Measurements from ENCODE around the gene ZPLD1.

The ZPLD1 gene

DNA sequence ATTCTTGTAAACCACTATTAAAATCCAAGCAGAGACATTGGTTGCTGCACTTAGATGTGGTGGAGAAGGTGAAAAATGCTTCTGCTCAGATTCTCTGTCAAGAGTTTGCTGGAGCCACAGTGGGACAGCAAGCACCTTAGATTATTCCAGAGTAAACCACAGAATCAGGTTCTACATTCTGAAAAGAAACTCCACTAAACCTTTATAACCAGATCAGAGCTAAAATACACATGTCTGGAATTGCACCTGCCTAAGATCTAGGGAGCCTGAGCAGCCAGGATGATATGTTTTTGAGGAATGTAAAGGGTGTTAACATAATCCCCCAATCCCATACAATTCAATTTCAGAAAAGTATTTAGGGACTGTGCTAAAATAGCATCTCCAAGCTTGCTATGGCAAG, at the start of gene ZPLD1:
ZPLD1 (plus strand) TSS at position 301 of the 400 bp plus-strand sequence. CDS start 3,473 bp downstream, outside the sequence.
- DNase-seq: no peak

DNA sequence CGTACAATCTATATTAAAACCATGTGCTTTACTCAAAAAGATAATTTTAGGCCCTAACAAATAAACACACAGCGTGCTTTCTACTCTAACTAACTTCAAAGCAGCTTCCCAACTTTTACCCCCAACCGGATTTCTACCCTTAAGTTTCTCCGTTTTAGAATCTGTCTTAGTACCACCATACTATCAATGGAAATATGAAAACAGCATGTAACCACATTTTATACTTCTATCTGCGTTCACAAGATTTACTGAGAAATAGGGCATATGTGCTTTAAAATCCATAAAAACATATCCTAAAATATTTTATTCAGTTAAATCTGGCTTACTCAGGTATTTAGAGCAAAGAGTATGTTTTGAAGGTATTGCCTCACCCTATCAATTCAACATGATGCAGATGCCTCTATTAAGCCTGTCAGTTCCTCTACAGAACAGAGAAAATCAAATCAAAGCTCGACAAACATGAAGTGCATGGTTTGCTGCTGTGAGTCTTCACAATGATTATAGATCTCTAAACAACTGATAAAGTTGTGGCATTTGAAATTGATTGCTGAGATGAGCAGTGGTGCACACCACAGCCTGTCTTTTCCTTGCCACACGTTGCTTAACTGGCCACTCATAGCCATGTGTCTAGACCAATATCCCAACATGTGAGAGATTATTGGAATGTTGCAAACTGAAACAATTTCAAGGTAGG, 44.5 kb upstream of the ZPLD1 start:
- no peak for DNase-seq

DNA sequence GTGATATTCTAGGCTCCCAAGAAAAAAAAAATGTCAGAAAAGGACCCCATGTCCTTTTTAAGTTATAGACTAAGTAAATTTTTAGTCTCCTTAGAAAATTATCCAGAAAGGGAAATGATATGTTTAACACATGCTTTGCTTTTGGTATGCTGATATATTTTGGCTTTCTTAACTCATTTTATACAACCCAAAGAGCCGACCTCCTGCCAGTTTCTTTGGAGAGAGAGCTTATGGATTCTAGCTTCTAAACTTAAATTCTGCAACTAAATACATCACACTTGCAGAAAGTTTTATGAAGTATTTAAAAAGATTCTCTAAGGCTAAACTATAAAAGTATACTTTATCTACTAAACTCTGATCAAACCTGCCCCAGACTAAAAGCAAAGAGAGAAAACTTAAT, 43.9 kb upstream of the ZPLD1 start:
- DNase-seq: no peak

DNA sequence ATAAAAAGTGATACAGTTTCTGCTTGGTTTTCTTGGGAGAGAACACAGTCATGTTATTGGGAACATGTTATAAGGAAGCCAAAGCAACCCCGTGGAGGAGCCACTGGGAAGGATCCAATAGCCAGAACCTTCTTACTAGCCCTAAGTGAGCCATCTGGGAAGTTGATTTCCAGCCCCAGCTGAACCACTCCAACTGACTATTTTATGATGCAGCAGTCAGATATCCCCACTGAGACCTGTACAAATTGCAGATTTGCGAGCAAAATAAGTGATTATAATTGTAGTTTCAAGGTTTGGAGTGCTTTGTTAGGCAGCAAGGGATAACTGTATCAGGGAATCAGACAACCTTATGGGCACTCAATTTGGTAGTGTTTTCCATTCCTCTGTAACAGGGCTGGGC, 43.3 kb upstream of the ZPLD1 start:
- no peak for DNase-seq

DNA sequence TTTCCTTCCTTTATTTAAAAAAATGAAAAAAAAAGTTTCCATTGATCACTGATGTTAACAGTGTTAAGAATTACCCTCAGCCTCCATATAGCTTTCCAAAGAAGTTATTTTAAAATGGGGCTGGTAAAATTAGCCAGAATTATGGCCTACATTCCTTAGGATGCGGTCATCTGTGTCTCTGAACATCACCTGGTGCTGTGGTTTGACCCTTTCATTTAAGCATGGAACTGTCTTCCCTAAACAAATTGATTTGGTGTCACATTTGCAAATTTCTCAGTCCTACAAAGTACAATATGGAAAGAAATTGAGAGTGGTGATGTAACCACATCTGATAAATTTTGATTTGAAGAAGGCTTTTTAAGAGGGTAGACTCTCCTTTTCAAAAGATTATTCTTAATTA, 40.3 kb upstream of the ZPLD1 start:
- DNase-seq: no peak

DNA sequence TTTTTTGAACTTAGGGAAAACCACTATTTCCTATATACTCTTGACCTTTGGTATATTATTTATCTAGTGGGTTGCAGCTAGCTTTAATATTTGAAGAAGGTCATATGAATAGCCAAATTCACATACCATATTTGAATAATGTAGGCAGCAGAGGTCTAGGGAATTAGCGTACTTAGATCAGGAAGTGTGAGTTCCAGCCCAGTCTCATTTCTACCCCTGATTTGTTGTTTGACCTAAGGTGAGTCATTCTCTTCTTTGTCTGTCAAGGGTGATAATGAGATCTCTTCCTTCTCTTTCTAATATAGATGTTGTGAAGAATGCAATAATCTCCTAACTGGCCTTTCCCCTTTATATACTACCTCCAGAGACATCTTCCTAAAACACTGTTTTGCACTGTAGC, 36.6 kb upstream of the ZPLD1 start:
- no peak for DNase-seq

DNA sequence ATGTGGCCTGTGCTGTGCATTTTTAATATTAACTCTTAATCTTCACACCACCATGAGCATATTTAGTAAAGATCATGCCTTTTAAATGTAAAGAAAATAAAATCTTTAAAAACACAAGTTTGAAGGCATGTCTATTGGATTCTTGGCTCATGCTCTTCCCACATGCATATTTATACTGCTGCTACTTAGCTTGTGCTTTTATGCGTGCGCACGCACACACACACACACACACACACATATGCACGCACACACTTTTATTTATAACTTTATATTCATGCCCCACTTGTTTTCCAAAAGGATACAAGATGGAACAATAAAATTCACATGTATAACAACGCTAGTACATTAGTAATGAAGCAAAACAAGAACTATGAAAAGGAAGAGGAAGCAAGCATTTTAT, 36.1 kb upstream of the ZPLD1 start:
- DNase-seq: no peak

DNA sequence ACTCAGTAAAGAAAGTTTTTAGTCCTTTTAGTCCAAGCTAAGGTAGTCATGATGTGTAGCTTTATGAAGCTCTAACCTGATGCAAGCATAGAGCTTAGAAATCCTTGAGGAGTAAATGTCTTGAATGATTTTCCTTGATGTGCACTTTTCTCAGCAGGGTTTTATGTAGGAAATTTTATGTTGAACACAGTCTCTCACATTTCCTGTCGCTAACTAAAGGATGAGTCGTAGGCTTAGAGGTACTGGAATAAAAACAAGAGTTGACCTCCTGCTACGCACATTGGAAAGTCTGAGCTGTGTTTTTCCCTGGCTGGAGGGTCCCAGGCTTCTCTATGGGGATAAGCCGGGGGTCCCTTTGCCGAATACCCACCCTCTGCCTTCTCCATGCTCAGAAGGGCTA, 34.7 kb upstream of the ZPLD1 start:
- DNase-seq: no peak

DNA sequence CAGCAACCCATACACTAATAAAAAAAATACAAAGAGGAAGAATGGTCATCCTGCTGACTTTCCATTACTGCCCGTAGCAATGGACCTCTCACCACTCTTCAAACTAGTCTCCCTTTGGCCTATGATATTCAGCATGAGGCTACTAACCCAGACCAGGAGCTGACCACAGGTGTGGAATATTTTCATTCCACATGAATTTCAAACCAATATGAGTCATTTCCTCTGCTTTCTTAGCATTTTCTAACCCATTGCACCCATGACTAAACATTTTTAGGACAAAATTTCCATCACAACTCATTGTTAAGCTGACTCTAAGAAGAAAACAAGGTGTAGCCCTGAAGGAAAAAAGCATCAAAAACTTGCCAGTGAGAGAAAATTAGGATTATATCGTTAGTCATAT, 34.0 kb upstream of the ZPLD1 start:
- no peak for DNase-seq

DNA sequence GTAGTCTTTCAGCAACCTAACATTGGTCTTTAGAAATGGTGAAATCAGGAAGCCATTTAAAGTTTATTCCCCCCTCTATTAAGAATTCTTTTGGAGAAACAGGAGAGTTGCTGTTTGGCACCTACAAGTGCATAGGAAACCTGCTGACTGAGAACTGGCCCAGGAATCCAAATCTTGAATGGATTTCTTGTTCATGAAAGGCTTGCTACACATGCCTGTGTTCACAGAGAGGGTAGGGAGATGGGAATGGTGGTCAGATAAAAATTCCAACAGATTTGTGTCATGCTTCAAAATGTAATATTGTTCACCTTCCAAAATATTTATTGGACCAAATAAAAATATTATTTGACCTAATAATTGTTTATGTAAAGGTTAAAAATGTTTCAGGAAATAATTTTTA, 24.2 kb upstream of the ZPLD1 start:
- DNase-seq: no peak

DNA sequence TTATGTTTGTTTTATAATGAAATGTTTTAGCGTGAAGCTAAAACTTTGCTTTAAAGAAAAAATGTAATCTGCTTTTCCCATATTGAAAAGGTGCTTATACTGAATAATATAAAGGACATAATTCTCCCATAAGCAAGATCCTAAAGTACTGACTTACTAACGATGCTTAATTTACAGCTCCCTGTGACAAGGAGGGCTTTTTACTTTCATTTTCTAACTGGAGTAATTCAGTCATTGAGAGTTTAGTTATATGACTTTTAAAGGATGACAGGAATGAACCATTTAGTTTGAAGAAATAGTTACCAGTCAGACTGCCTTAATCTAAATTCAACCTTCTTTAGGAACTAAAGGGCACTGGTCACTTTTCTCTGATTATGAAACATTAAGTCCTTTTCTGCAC, 19.3 kb upstream of the ZPLD1 start:
- no peak for DNase-seq

DNA sequence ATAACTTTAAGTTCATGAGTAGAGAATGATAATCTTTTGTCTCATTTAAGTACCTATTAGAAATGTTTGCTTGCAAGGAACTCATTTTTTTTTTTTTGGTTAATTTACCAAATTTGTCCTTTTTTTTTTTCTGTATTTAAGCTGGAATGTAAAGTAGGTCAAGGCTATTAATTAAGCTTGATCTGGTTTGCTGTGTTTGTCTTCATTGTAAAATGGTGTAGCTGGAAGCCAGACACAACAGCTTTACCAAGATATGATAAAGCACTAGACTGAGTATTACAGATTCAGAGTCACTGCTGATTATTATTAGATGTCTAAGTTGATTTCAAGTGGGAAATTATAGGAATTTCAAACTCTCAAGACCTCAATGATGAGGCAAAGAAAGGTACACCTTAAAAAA, 15.0 kb upstream of the ZPLD1 start:
- DNase-seq: no peak

DNA sequence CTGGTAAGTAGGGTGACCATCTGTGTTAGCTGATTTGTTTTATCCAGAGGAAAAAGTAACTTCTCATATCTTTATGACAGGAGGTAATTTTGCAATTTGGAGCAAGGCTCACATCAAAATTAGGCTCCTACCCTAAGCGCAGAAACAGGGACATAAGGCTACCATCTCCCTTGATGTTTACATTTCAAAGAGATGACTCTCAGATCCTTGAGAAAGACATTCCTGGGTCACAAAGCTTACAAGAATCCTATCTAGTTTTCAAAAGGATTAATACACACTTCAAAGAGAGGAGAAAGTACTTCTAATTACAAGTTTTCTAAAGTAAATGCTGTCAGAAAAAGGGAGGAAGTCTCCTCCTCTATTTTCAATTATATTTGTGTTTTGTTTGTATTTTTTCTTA, 7.0 kb downstream of the ZPLD1 start:
- DNase-seq: no peak

DNA sequence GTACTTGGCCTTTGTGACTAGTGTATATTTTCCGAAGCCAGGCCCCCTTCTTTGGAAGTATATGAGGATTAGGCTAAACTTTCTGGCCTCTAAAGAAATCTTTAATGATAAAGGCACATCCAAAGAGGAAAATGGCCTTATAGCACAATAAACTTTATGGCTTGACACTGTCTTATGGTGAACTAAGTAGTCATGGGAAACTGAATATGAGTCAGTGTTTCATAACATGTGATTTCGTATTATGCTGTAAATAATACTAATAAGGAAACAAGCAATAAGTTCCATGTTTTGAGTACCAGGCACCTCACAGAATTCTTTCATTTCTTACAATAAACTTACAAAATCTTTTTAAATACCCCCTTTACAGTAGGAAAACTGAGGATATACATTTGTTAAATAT, 8.2 kb downstream of the ZPLD1 start:
- DNase-seq: no peak

DNA sequence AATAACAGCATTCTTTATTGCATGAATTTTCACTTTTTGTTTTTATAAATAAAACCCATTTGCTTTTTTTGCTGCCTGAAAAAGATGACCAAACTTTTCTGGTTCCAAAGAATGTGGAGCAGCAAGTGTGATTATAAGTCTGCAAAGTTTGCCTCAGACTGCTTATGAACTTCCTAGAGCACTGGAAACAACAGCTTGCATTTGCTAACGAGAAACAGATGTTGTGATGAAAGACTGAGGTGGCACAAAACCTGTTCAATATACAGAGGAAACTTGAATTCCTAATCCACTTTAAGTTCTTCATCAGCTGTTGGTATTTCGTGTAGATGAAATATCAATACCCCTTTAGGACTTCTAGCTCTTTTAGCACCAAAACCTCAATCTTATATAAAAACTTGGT, 9.3 kb downstream of the ZPLD1 start:
- DNase-seq: no peak

DNA sequence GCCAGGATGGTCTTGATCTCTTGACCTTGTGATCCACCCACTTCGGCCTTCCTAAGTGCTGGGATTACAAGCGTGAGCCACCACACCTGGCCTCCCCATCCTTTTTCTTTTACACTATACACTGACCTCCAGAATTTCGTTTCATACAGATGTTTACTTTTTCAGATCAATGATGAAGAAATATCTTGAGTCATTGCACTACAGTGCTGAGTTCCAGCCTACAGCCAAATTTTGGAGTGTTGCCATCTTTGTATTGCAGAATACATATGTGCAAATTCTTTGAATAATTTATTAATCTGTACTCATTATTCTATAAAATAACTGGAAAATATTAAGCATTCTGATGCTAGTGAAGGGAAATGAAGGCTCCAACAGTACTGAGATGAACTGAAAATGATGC, 12.5 kb downstream of the ZPLD1 start:
- DNase-seq: no peak

DNA sequence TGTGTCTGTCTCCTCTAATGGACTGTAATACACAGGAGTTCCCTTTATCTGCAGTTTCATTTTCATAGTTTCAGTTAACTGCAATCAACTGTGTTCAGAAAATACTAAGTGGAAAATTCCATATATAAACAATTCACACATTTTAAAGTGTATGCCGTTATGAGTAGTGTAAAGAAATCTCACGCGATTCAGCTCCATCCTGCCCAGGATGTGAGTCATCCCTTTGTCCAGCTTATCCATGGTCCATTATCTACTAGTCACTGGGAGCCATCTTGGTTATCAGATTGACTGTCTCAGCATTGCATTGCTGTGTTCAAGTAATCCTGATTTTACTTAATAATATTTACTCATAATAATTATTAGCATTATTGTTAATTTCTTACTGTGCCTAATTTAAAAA, 14.5 kb downstream of the ZPLD1 start:
- DNase-seq: no peak

DNA sequence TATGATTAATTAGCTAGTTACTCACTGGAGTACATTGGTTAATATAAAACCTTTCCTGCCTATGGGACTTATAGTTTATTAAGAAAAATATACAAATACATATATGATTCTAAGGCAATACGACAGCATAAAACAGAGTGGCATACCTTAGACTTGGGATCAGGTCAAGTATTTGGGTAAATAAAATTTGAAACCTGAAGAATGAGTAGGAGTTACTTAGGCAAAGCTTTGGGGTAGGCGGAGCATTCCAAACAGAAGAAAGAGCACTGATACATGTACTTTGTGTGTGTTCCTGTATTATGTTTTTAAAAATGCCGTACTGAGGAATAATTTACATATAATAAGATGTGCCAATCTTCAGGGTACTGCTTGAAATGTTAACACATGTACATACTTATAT, 15.1 kb downstream of the ZPLD1 start:
- DNase-seq: no peak

DNA sequence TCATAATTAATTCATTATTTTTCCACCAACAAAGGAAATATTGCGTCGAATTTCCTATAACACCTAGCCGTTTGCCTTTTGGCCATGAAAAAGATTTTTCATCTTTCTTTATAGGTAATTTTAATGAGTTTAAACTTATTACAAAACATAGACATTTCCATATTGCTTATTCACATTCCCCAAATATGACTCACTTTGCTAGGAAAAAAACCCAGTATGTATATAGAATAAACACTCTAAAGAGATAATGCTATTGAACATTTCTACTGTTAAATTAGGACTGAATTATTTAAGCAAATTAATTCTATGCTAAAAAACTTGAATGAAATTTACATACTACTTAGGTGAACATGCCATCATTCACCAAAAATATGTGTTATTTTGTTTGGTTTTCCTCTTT, 16.2 kb downstream of the ZPLD1 start:
- no peak for DNase-seq

DNA sequence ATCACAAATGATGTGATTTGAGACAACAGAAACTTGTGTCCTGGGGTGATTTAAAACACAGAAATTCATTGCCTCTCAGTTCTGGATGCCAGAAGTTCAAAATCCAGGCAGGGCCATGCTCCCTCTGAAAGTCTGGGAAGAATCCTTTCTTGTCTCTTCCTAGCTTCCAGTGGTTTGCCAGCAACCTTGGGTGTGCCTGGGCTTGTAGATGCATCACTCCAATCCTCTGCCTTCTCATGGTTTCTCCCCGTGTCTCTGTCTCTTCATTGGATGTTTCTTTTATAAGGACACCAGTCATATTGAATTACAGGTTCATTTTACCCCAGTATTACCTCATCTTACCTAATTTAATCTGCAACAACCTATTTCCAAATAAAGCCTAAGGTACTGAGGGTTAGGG, 16.7 kb downstream of the ZPLD1 start:
- no peak for DNase-seq

DNA sequence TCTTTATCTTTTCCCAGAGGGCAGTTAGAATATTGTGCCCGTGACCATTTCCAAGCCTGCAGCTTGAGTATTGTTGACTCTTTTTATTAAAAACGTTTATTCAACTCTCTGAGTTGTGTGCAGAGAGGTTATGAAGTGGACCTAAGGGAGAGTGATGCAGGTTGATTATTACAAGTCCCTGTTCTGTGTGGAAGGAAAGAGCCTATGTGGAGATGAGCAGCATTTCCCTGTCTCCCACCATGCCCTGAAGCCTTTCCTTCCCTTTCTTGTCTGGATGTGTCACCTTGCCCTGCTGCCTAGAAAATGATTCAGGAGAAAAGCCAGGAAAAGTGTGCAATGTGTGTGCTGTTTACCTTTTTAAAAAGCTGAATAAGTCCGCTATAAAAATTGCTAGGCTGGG, 19.4 kb downstream of the ZPLD1 start:
- DNase-seq: no peak

DNA sequence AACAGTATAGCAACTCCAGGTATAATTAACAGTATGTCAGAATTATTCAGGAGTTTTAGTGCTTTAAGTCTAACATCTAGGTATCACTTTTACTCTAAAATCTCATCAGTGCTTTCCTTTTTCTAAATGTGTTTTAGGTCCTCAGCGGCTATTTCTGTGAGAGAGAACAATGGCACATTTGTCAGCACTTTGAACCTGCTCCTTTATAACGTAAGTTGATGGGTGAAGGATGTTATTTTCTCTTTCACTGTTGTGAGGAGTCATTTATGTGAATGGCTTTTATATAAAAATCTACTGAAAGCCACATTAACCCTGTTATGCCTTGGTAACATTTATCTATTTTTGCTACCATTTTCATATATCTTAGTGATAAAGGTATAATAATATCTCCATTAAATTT, 22.8 kb downstream of the ZPLD1 start:
- DNase-seq: no peak

DNA sequence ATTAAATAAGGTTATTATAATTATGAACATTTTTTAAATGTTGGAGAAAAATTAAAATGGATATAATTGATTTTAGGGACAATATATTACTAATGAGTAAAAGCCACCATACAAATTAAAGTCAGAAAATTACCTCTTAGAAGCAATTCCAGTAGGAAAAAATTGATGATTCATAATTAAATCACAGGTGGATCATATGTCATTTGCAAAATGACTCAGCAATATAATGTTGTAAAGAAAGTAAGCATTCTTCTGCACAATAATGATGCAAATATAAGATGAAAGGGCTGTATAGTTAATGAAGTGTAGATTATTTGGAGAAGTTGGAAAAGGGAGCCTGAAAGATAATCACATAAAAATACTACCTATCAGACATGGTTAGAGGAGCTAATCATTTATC, 25.8 kb downstream of the ZPLD1 start:
- DNase-seq: no peak

DNA sequence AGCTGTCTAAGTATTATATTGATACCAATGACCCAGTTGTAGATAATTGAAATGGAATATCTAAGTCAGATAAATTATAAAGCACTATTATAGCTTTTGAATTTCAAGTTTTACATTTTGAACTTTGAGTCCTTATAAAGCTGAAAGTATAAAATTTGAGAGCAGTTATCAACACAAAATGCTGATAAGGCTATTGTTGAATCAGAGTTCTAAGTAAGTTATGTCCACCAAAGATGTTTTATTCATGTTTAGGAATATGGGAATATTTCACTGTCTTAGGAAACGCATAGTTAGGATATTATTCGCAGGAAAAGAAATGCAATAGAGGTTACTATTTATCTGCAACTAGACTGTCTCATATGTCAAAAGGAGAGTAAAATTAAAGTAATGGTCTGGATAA, 29.4 kb downstream of the ZPLD1 start:
- no peak for DNase-seq

DNA sequence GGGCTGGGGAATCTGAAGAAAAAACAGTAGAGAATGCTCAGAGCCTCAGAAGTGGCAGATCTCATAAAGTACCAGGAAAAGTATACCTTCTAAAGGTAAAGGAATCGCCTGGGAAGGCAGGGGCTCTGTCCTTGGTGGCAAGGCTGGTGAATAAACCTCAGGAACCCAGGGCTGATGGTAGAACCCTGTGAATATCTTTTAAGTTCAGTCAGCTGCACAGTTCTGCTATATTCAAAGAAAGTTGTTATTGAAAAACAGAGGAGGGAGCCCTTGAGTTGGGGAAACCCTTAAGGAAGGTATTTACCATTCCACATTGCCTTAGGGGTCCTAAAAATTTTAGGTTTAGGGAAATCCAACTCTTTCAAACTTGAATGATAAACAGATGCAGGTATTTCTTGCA, 31.2 kb downstream of the ZPLD1 start:
- no peak for DNase-seq

DNA sequence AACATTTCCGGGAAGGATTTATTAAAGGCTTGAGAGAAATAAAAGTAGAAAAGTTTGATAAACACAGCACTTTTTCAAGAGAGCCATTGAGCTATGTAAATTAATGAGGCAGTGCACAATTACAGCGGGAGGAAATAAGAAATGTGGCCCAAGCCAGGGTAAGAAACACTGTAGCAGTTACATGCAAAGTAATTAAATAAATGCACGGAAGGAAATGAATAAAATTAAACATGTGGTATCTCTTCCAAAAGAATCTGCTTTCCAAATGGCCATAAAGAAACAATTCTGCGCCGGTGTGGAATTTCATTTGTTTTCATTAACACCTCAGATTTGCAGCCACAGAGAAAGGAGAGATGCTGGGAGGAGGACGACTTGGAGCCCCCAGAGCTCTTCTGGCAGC, 35.3 kb downstream of the ZPLD1 start:
- DNase-seq: no peak
